PC-9 (cell line): ENCODE measurements around the gene FAM131B. TPM values are rescaled to one million over a fixed set of nuclear protein-coding genes. Genes with fewer than 3 reads are reported as not detected.

Experiments
- BruUV-seq: library from RNA; stranded (reverse); fragments of 400-500 nt; replicated peaks from 2 replicates; lab custom pipeline; 2021; lab: Mats Ljungman, UMichigan
- CTCF ChIA-PET: fragments of 300-600 bp; sonication (Branson Sonifier 250); formaldehyde crosslinking; loops from one replicate; lab custom pipeline; 2022; ENCODE audit warnings: antibody characterized with exemption; lab: Charles Lee
- POLR2A ChIA-PET: fragments of 300-600 bp; sonication (Branson Sonifier 250); formaldehyde crosslinking; loops from one replicate; lab custom pipeline; 2022; ENCODE audit warnings: antibody characterized with exemption; ENCODE audit not compliant: unreplicated experiment; lab: Charles Lee
- DNase-seq, 2 experiments: peaks; one replicate each; pipeline versions ENCODE4 v3.0.0 to v3.0.0-alpha.2; 2015 to 2022; ENCODE audit warnings: mixed read lengths in 1 of 2
- H2AFZ ChIP-seq: fragments of 200-600 bp; sonication (generic); 2 replicates; pipeline ENCODE4 v1.8.1; 2017; ENCODE audit warnings: antibody characterized with exemption
- H3F3A ChIP-seq: fragments of 200-600 bp; sonication (generic); 2 replicates; pipeline ENCODE4 v1.8.1; 2017; ENCODE audit warnings: antibody characterized with exemption, mild to moderate bottlenecking, low read depth; ENCODE audit not compliant: insufficient read depth
- H3K27ac ChIP-seq: fragments of 200-600 bp; sonication (generic); 2 replicates; pipeline ENCODE4 v1.6.1; 2016; ENCODE audit warnings: mixed run types
- H3K27me3 ChIP-seq: fragments of 200-600 bp; sonication (generic); 2 replicates; pipeline ENCODE4 v1.6.1; 2016; ENCODE audit warnings: low read depth, mixed run types; ENCODE audit not compliant: insufficient read depth
- H3K36me3 ChIP-seq: fragments of 200-600 bp; sonication (generic); 2 replicates; pipeline ENCODE4 v1.6.1; 2016; ENCODE audit warnings: low read depth, mixed run types
- H3K4me1 ChIP-seq: fragments of 200-600 bp; sonication (generic); replicated peaks from 2 replicates; pipeline ENCODE4 v1.6.1; 2016; ENCODE audit warnings: mixed run types; ENCODE audit not compliant: insufficient read depth
- H3K4me2 ChIP-seq: fragments of 200-600 bp; sonication (generic); 2 replicates; pipeline ENCODE4 v1.6.1; 2017; ENCODE audit warnings: mixed run types
- H3K4me3 ChIP-seq: fragments of 200-600 bp; sonication (generic); 2 replicates; pipeline ENCODE4 v1.6.1; 2016; ENCODE audit warnings: mixed run types
- H3K79me2 ChIP-seq: fragments of 200-600 bp; sonication (generic); 2 replicates; pipeline ENCODE4 v1.6.1; 2017; ENCODE audit warnings: low read depth, mixed run types
- H3K9me2 ChIP-seq: fragments of 200-600 bp; sonication (generic); 2 replicates; pipeline ENCODE4 v1.8.1; 2017; ENCODE audit warnings: mild to moderate bottlenecking; ENCODE audit not compliant: insufficient read depth
- H3K9me3 ChIP-seq: fragments of 200-600 bp; sonication (generic); 2 replicates; pipeline ENCODE4 v1.8.1; 2016; ENCODE audit warnings: low read depth; ENCODE audit not compliant: insufficient read depth
- H4K20me1 ChIP-seq: fragments of 200-600 bp; sonication (generic); 2 replicates; pipeline ENCODE4 v1.8.1; 2017; ENCODE audit not compliant: insufficient read depth
- EZH2 ChIP-seq: fragments of 200-600 bp; sonication (generic); IDR thresholded peaks from 2 replicates; pipeline ENCODE4 v1.8.0; 2017; ENCODE audit warnings: antibody characterized with exemption, low read depth
- intact Hi-C: fragments of 100-400 bp; cut with micrococcal nuclease; formaldehyde crosslinking; loops from one replicate; pipeline ENCODE4 v1.10.0; 2022; ENCODE audit not compliant: unreplicated experiment
- total RNA-seq: library from RNA; stranded (reverse); gene quantifications from 2 replicates; pipeline ENCODE4 v1.2.3, GENCODE V29; 2021
- TF ChIP-seq, protein P1 (sequence below): fragments of 200-600 bp; sonication (generic); conservative IDR thresholded peaks from 2 replicates; pipeline ENCODE4 v1.6.1; 2017; ENCODE audit warnings: mixed run types, antibody characterized with exemption, mild to moderate bottlenecking, moderate library complexity

Gene FAM131B
- total RNA-seq, 1 experiment from 2014 or later: 0.65 TPM

DNA sequence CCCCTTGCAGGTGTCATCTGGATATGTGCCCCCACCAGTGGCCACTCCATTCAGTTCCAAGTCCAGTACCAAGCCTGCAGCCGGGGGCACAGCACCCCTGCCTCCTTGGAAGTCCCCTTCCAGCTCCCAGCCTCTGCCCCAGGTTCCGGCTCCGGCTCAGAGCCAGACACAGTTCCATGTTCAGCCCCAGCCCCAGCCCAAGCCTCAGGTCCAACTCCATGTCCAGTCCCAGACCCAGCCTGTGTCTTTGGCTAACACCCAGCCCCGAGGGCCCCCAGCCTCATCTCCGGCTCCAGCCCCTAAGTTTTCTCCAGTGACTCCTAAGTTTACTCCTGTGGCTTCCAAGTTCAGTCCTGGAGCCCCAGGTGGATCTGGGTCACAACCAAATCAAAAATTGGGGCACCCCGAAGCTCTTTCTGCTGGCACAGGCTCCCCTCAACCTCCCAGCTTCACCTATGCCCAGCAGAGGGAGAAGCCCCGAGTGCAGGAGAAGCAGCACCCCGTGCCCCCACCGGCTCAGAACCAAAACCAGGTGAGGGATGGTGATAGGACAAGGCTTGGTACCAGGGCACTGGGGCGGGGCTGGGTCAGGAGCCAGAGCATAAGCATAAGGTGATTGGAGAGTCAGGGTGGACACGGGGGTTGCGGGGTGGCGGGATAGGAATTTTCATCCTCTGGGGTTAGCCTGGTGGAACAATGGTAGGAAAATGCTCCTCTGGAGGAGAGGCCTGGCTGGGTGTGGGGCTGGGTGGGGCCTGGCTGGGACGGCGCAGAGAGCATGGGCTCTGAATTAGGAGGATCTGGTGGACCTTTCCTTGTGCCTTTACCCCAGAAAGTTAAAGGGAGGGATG is 20.5 kb upstream of the FAM131B start:
- Histone ChIP-seq H3K27me3 (no peaks in the 10 kb centered on the region), H3K4me3 (peak overlapping the region; percentile 74), H4K20me1 (peaks cover 54% of the 10 kb centered on the region), H2AFZ (no peak overlapping the region), H3K79me2 (peaks cover 64% of the 10 kb centered on the region), H3K4me1 (peaks cover 26% of the 10 kb centered on the region), H3F3A (peaks cover 13% of the 10 kb centered on the region; the same call in 1 of the 2 replicates), H3K36me3 (peaks cover 13% of the 10 kb centered on the region; the same call in 1 of the 2 replicates), H3K9me3 (no peaks in the 10 kb centered on the region), H3K4me2 (peak overlapping the region; percentile 96), H3K9me2 (no peaks in the 10 kb centered on the region), H3K27ac (no peak overlapping the region)
- POLR2A ChIA-PET: interaction anchor here (0.5 to 0.6 kb wide), 2 partner anchors 60 to 103 kb away, joined by 5 read pairs; no protein-coding TSS in a partner anchor
- TF ChIP-seq EZH2: no peak
- TF ChIP-seq, protein P1, sequence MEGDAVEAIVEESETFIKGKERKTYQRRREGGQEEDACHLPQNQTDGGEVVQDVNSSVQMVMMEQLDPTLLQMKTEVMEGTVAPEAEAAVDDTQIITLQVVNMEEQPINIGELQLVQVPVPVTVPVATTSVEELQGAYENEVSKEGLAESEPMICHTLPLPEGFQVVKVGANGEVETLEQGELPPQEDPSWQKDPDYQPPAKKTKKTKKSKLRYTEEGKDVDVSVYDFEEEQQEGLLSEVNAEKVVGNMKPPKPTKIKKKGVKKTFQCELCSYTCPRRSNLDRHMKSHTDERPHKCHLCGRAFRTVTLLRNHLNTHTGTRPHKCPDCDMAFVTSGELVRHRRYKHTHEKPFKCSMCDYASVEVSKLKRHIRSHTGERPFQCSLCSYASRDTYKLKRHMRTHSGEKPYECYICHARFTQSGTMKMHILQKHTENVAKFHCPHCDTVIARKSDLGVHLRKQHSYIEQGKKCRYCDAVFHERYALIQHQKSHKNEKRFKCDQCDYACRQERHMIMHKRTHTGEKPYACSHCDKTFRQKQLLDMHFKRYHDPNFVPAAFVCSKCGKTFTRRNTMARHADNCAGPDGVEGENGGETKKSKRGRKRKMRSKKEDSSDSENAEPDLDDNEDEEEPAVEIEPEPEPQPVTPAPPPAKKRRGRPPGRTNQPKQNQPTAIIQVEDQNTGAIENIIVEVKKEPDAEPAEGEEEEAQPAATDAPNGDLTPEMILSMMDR: no peak
- no peak for DNase-seq
- intact Hi-C loops: loop anchor here (5.0 kb wide), 1 partner anchor 501 kb away; no protein-coding TSS in a partner anchor
- CTCF ChIA-PET: interaction anchor here (0.7 kb wide), 1 partner anchor 15 kb away, joined by 4 read pairs; no protein-coding TSS in a partner anchor
- no TSS peak for BruUV-seq

DNA sequence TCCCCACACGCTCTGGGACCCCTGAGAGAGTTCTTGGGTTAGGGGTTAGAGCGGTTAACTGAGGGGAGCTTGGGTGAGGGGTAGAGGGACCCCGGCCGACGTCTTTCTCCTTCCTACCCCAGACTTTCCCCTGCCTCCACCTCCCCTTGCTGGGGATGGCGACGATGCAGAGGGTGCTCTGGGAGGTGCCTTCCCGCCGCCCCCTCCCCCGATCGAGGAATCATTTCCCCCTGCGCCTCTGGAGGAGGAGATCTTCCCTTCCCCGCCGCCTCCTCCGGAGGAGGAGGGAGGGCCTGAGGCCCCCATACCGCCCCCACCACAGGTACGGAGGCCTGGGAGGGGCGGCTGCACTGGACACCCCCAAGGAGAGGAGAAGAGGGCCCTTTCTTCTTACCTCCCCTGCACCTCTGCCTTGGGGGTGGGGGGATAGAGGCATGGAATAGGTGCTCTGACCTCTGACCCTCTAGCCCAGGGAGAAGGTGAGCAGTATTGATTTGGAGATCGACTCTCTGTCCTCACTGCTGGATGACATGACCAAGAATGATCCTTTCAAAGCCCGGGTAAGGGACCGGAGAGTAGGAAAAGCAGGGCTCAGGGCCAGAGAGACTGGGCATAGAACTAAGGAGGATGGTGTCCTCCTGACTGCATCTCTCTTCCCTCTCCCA is 19.7 kb upstream of the FAM131B start:
- no peak for TF ChIP-seq EZH2
- TF ChIP-seq, protein P1: no peak
- H3K79me2 ChIP-seq: peaks cover 64% of the 10 kb centered on the region
- no peaks in the 10 kb centered on the region for H3K9me2 ChIP-seq
- H3K4me1 ChIP-seq: peaks cover 26% of the 10 kb centered on the region
- no peak overlapping the region for H3K27ac ChIP-seq
- no peaks in the 10 kb centered on the region for H3K27me3 ChIP-seq
- H3K36me3 ChIP-seq: peaks cover 13% of the 10 kb centered on the region; the same call in 1 of the 2 replicates
- ChIA-PET POLR2A (interaction anchor here (0.5 kb wide), 1 partner anchor 103 kb away, joined by 5 read pairs; no protein-coding TSS in a partner anchor), CTCF (interaction anchor here (0.7 to 1.1 kb wide), 3 partner anchors 25 to 51 kb away, joined by 3 to 5 read pairs (median 3); partner anchors contain the start of gene EPHA1)
- peak overlapping the region; percentile 96 for H3K4me2 ChIP-seq
- peaks cover 46% of the 10 kb centered on the region for H4K20me1 ChIP-seq
- peaks cover 13% of the 10 kb centered on the region; the same call in 1 of the 2 replicates for H3F3A ChIP-seq
- no peak for DNase-seq
- peak overlapping the region; percentile 74 for H3K4me3 ChIP-seq
- H3K9me3 ChIP-seq: no peaks in the 10 kb centered on the region
- TSS peak; percentile 66 for BruUV-seq
- intact Hi-C loops: loop anchor here (5.0 kb wide), 1 partner anchor 500 kb away; no protein-coding TSS in a partner anchor
- H2AFZ ChIP-seq: no peak overlapping the region
